Measurements from ENCODE around the gene SLC2A9.

SLC2A9 gene

DNA sequence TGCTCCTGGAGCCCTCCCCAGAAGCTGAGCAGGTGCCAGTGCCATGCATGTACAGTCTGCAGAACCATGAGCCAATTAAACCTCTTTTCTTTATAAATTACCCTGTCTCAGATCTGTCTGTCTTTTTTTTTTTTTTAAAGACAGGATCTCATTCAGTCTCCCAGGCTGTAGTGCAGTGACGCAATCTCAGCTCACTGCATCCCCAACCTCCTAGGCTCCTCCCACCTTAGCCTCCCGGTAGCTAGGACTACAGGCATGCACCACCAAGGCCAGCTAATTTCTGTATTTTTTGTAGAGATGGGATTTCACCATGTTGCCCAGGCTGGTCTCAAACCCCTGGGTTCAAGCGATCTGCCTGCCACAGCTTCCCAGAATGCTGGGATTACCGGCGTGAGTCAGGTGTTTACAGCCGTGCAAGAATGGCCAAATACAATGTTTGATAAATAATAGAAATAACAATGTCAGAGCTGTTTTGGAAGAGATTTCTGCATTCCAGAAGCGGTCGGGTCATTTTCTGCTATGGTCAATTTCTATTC is 68.8 kb downstream of the SLC2A9 start:
- no peak for DNase-seq

DNA sequence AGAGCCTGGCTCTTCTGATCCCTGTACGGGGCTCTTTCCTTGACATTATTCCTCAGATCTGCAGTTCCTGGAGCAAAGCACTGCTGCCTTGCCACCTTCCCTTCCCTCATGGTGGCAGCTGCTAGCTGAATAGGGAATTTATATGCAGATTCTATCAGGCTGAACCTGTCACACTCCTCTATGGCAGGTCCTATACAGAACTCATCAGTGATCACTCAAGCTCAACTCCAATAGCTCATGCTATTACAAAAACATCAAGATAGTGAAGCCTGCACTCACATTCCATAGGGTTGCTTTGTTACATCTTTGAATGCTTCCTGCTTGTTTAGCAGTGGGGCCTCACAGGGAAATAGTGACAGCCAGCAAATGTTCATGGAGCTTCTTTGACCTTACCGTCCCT is 71.7 kb downstream of the SLC2A9 start:
- DNase-seq, result no peak

DNA sequence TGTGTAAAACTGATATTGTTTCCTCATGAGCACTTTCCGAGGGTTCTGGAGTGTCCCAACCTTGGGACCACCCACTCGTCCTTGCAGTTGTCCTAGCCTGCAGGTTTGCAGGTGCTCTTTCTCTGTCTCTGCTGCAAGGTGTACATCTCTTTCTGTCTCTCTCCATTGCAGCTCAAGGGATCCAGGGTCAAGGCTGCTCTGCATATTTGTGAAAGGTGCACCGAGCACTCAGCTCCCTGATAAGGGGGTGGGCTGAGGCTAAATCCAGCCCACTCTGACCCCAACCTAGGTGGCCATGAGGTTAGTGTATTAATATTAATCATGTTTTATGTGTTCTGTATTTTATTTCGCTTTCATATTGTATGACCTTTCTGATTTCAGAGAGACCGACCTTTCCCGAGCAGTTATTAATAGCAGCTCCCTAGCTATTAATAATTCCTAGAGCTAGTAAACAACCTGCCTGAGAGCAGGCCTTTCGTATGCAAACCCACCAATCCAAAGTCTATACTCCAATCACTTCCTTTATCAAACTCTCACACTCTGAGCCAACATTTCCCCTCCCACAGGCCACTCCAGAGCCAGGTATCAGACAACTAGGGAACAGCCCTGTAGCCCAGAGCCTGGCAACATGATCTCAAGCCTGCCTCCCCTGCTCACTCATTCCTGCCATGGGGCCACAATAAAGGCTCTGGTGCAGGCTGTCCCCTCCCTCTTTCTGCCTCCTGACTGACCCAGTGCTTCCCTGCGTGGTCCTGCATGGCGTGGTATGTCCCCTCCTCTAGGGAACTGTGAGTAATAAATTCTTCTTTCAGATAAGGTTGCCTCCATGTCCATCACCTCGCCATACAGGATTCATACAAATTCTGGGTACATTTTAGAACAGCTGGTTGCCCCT is 73.9 kb downstream of the SLC2A9 start:
- no peak for DNase-seq

DNA sequence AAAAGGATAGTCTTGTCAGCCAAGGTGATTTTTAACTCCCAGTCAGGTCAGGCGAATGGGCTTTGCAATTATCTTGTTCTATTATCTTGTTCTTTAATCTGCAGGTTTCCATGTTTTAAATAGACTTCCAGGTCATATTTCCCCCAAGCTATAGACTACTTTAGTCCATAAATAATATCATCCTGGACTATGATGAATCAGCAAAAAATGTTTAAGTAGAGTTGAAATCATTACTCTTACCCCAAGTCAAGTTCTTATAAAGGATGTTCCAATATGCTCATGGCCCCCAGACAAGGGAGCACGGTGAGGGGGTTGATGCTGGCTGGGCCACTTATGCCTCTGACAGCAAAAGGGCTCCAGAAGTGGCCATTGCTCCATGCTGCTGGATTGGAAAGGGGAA is 75.1 kb downstream of the SLC2A9 start:
- no peak for DNase-seq

DNA sequence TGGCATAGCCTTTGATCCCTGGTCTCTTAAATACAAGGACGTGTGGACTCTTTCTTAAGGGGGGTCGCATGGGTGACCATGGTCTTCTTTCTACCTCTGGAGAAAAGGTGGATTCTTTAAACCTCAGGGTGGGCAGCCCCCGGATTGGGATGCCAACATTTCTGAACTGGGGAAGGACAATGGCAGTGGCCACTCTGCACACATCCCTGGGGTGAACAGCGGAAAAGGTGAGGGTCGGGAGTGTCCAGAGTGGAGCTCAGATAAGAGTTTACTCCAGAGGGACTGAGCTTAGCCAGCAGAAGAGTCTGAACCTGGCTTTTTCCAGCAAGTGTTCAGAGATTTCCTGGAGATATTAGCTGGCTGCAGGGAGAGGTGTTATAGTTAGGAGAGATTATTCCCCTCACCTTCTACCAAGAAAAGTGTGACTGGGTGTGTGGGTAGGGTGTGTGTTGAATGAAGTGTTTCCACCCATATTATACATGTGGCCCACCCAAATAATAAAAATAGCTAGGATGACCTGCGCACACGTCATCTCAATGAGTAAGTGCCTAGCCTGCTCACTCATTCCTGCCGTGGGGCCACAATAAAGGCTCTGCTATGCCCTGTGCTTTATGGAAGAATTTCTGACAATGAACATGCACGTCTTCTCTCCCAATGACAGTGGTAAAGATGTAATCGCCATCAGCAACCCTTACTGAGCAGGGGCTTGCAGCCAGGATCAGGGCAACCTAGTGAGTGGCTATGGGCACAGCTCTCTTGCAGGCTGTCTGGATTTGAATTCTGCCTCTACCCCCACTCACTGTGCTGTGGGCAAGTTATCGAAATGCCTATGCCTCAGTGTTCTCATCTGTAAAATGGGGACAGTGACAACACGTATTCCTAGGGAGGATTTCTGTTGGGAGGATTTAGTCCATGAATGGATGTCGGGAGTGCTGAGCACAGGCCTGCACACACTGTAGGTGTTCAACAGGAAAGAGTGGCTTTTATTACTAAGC is 76.6 kb downstream of the SLC2A9 start:
- DNase-seq, result no peak

DNA sequence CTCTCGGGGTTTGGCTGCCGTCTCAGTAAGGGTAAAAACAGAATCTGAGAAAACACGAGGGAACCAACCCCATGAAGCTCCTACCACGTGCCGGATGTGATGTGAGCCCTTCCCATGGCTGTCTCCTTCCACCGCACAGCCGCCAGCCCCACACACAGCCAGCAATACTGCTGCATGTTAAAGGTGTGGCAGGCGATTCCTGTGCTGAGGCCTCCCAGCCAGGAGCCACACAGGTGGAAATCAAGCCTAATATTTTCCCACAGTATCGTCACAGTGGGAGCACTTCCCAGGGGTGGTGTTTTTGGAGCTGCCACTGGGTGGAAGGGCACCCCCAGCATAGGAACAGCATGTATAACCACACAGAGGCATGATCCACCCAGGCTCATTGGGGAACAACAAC is 77.5 kb downstream of the SLC2A9 start:
- DNase-seq, result no peak

DNA sequence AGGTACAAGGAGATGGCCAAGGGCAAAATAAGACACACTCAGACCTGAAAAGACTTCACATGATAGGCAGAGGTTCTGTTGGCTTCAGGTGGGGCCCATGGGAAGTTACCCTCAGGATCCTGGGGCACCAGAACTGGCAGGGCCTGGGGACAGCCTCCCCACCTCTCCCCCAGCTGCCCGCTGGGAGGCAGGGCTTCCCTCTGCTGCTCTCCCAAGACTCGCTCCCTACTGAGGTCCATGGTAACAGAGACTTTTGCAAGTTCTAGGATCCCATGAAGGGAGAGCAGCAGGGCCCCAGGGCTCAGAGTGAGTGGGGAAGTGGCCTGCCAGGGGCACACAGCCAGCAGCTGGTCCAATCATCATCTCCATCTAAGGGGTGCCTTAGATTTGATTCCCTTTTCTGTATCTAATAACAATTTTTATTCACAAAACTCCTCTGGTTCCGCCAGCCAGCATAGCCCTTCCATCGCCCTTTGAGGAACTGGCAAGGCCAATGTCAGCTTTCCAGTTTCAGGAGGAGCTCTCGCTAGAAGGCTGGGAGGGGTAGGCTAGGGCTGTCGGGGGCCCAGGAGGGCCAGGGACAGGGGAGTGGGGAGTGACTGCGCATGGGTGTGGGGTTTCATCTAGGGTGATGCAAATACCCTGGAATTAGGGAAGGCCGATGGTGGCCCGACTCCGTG is 78.2 kb downstream of the SLC2A9 start:
- no peak for DNase-seq

DNA sequence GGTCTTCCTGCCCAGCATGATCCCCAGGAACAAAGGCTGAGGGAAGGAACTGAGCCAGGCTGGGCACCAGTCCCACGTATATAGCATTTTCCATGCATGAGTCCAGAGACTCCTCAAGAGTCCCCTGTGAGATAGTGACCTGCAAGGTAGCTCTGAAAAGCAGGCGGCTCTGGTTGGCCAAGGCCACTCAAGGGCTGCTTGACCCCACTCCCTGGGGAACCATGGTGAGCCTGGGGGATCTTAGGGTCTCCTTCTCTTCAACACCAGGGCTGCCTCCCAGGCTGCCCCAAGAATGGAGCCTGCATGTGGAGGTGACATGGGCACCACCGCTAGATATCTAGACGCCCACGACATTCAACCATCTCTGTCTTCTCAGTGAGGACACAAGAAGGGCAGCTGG is 79.2 kb downstream of the SLC2A9 start:
- DNase-seq, result no peak

DNA sequence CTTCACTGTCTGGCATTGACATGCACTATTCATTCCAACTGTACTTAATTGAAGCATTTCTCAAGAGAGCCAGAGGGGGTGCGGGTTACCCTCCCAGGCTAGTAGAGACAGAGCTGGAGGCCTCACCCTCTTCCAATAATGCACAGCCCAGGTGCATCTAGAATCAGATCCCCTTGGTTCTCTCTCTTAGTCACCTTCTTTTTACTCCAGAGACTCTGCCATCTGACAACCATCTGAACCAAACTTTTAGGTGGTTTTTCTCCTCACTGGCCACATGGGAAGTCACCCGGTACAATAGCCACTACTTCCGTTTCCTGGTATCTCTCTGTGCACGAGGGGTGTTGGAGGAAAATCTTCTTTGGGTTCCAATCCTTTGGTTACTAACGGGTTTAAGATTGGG is 81.3 kb downstream of the SLC2A9 start:
- DNase-seq, result no peak

DNA sequence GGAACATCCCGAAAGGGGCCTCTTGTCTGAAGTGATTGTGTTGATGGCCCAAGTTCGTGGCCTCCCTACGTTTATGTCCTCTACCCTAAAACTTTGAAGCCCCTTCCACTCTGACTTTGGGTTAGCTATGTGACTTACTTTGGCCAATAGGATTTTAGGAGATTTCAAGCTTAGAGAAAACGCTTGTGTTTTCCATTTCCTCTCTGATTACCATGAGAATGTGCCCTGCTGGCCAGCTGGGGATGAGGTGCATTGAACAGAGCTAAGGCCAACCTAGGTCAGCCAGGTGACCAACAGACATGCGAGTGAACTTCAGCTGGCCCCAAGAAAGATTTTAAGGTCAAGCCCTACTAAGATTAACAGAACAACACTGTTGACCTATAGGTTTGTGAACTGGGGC is 82.4 kb downstream of the SLC2A9 start:
- no peak for DNase-seq

DNA sequence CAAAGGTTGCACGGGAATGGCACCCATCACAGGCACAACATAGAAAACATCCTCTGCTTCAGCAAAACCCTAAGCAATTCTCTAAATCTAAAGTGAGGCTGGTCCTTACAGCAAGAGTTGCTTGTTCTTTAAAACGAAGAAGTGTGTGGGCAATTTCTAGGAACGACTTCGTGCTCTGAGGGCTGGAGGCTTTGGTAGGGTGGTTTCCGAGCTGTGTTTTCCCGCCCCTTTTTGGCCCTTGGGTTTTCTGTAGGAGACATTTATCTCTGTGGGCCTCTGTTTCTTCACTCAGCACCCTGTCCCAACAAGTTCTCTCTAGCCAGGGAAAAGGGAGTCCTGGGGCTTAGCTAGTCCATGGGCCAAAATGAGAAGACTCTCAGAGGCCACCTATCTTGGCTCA is 84.2 kb downstream of the SLC2A9 start:
- no peak for DNase-seq

DNA sequence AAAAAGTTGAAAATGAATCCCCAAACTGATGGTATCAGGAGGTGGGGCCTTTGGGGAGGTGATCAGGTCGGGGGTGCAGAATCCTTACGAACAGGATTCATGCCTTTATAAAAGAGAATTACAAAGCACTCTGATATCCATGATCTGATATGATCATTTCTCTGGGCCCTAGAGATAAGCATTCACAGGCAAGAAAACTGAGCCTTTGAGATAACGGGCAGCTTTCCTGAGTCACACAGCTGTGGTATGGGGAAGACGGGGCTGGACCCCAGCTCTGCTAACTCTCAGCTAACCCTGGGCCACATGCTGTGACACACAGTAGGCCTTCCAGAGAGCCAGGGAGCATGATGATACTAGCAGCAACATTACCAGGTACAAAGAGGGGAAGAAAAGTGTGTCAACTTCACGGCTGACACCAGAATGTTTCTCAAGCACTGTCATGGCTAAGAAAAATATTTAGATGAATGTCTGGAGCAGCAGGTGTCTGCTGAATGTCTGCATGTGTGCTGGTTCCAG is 85.1 kb downstream of the SLC2A9 start:
- no peak for DNase-seq

DNA sequence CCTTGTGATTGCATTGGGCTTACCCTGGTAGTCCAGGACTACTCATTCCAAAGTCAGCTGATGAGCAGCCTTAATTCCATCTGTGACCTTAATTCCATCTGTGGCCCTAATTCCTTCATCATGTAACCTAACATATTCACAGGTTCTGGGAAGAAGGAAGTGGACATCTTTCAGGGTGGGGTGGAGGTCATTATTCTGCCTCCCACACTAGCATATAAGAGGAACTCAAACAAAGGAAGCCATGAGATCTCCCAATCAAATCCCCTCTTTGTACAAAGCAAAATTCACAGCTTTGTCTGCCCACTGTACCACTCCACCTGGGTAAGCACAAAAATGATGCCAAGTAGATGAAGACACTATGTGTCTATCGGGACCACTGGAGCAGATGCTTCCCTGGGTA is 87.3 kb downstream of the SLC2A9 start:
- DNase-seq, result no peak

DNA sequence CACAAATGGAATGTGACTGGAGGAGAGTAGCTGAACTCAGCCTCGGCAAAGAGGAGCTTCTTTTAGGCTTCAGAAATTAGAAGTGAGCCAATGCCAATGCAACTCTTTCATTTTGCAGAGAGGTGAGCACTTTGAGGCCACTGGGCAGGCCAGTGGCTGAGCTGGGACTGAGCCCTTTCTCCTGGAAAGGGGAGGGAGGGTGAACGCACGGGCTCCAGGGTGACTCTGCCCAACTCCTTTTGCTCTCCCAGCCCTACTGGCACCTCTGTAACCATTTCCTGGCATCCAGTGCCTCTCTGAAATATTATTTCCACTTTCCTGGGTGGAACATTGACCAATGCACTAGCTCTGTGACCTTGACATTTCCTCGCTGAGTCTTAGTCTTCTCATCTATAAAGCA is 88.1 kb downstream of the SLC2A9 start:
- no peak for DNase-seq

DNA sequence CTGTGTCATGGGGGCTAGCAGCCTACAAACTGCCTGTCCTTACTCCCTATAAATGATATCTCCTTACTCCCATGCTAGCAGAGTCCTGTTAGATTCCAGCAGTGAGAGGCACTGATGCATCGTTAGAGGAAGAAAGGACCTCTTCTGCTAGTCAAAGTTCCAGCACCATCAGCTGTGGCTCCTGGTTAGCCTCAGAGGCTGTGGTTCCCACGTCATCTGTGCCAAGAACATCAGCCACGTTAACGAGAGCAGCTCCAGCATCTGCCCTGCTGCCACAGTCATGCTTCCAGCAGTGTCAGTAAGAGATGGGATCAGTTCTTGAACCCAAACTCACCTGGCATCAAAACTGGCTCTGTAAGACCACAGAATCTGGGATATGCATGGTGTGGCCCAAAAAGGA is 88.5 kb downstream of the SLC2A9 start:
- DNase-seq, result no peak

DNA sequence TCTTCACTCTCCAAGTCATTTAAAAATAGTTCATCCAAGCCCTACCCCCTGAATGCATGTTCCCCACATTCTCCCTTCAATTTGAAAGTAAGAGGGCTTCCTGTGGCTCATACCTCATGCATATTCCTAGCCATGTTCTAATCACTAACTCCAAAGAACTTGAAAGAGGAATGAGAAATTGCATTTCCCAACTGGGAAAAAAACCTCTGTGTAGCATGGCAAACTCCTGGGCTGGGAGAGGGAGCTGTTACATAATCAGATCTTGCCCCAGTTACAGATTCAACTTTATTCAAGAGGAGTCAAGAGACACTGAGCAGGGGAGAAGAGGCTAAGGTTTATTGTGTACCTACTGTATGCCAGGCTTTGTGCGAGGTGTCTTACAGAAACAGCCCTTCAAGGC is 90.2 kb downstream of the SLC2A9 start:
- DNase-seq, result no peak

DNA sequence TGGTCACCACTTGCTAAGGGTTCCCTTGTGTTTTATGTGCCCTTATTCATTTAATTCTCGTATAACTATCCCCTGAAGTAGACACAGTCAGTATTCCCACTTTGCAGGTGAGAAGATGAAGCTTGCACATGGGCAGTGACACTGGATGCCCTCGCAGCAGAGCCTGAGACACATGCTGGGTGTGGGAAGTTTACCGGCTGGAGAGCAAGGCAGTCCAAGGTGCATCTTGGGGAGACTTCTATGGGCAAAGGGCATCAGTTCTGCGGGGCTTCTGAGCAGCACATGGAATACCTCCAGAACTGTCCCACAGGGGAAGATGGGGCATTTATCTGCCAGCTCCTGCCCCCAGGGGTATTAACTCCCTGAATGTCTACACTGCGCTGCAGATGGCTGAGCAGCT is 92.2 kb downstream of the SLC2A9 start:
- no peak for DNase-seq

DNA sequence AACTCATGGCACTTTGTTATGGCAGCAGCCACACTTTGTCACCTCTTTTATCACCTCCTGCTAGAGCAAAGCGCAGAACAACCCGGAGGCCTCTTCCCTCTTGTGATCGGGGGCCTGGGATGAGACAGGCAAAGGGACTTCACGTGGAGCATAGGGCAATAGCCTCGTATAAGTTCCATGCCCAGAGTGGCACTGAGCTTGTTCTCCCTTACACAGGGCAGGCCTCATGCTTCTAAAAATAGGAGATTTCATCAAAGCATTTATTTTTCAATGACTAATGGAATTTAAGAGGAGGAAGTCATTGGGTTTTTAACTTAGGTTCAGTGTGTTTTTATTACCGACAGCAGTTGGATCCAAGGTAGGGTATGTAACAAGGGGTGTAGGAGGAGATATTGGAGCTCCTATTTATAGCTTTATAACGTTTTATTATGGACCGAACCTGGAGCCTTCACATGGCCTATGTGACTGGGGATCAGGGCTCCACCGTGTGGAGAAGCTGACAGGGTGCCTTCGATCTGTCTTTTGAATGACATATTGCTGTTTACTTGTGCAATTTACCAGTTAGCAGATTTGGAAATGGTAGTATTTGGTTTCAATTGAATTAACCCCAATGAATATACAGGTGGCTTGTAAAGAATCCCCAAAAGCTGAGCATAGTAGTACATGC is 93.8 kb downstream of the SLC2A9 start:
- DNase-seq, result no peak

DNA sequence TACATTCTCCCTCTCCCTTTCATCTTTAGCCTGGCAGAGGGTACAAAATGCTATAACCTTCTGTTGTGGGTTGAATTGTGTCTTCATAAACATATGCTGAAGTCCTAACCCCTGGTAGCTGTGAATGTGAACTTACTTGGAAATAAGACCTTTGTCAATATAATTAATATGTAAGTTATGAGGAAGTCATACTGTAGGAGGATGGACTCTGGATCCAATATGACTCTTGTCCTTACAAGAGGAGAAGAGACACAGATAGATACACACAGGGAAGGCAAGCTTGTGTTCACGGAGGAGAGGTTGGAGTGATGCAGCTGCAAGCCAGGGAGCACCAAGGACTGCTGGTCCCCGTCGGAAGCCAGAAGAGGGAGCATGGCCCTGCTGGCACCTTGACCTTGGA is 94.7 kb downstream of the SLC2A9 start:
- no peak for DNase-seq

DNA sequence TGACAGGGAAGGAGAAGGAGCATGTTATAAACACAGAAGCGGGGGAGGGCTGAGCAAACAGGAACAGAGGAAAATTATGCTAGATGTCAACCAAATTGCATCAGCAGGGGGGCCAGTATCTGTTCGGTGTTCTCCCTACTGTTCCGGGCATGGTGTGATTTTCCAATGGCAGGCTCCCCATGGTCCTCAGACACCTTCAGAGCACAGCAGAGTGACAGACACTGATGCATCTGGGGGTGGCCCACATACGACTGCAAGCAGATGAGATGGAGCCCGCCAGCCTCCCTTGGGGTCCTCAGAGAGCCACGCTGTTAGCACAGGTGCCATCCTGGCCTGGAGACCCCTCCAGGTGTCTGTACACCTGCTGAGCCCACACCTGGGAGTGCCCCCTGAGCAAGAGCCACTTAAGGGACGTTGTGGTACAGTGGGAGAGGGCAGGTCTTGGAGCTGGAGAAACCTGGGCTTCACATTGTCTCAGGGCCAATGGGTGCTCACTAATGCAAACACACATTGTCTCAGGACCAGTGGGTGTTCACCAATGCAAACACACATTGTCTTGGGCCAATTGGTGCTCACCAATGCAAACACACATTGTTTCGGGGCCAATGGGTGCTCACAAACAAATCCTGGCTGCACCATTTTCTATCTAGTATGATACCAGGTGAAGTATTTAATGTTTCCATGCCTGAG is 95.4 kb downstream of the SLC2A9 start:
- DNase-seq, result no peak

DNA sequence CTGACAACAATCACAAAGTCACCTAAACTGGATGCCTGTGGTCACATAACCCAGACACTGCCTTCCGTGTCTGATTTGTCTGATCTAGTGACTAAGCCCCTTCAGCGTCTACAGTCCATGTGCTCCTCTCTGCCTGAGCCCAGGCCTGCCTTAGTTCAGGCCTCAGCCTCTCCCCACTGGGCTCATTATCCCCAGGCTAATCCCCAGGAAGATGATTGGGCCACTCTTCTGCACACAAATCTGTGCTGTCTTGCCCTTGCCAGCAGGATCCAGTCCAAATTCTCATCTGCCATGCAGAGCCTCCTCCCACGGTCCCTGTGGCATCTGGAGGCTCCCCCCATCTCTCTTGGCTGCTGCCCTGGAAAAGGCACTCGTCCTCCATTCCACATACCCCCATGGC is 96.5 kb downstream of the SLC2A9 start:
- DNase-seq, result no peak
